Naive thymus-derived CD8-positive, alpha-beta T cell (primary cell): ENCODE measurements around the gene ZDHHC5. TPM values are rescaled to one million over a fixed set of nuclear protein-coding genes. Genes with fewer than 3 reads are reported as not detected.
"Not testable (repeated sequence)": the region's sequence is repeated elsewhere in the genome, so short reads cannot be mapped to it uniquely, and the experiment has no call there.

Experiments used
- ATAC-seq, 2 donors: fragments of 150-1000 bp; cut with Tn5 transposase in 1 of 2; sonication (Bioruptor Pico), chemical (Tn5 transposase) in 1 of 2; 1 replicate in 1 of 2; 2 replicates in 1 of 2; pipeline ENCODE4 v1.10.0; 2021; ENCODE audit warnings: mild to moderate bottlenecking in 2 of 2, moderate library complexity in 2 of 2
- POLR2A ChIA-PET: fragments of 350-600 bp; sonication (Branson Sonifier 250); formaldehyde crosslinking; loops from one replicate; lab custom pipeline; 2021; ENCODE audit warnings: antibody characterized with exemption; lab: Charles Lee
- DNase-seq, 10 donors: peaks; one replicate each; pipeline versions ENCODE4 v3.0.0 to v3.0.0-alpha.2; 2020 to 2022
- H3K27ac Mint-ChIP-seq, 10 donors: one replicate each; pipeline ENCODE4 v1.8.0; 2020 to 2022; ENCODE audit warnings: mild to moderate bottlenecking in 10 of 10, mixed read lengths in 10 of 10, moderate library complexity in 4 of 10, inconsistent platforms in 1 of 10
- H3K27me3 Mint-ChIP-seq, 5 donors: one replicate each; pipeline ENCODE4 v1.8.0; 2021 to 2022; ENCODE audit warnings: mixed read lengths in 5 of 5
- H3K36me3 Mint-ChIP-seq, 3 donors: one replicate each; pipeline ENCODE4 v1.8.0; 2020 to 2022; ENCODE audit warnings: mixed read lengths in 3 of 3, mild to moderate bottlenecking in 2 of 3, inconsistent platforms in 1 of 3
- H3K4me1 Mint-ChIP-seq, 4 donors: one replicate each; pipeline ENCODE4 v1.8.0; 2021 to 2022; ENCODE audit warnings: mixed read lengths in 4 of 4
- H3K4me3 Mint-ChIP-seq, 10 donors: one replicate each; pipeline ENCODE4 v1.8.0; 2020 to 2022; ENCODE audit warnings: mild to moderate bottlenecking in 10 of 10, mixed read lengths in 10 of 10, moderate library complexity in 6 of 10, inconsistent platforms in 1 of 10
- H3K9me3 Mint-ChIP-seq, 9 donors: one replicate each; pipeline ENCODE4 v1.8.0; 2020 to 2022; ENCODE audit warnings: mixed read lengths in 9 of 9, mild to moderate bottlenecking in 3 of 9, inconsistent platforms in 1 of 9, moderate library complexity in 1 of 9
- polyA plus RNA-seq, 3 donors: library from polyadenylated mRNA; unstranded; fragments of 300-500 nt; fragmentation: Illumina TruSeq; gene quantifications; one replicate each; pipeline ENCODE4 v1.2.3, GENCODE V29; 2021
- total RNA-seq, 8 experiments: library from RNA in 2 of 8; stranded (reverse) in 2 of 8; gene quantifications; one replicate each; pipeline ENCODE4 v1.2.3 and lab custom pipeline; 2021 to 2026

The ZDHHC5 gene
- total and polyA plus RNA-seq, 5 experiments from 2014 or later = 25.0 to 78.8 (median 43.4) TPM

DNA sequence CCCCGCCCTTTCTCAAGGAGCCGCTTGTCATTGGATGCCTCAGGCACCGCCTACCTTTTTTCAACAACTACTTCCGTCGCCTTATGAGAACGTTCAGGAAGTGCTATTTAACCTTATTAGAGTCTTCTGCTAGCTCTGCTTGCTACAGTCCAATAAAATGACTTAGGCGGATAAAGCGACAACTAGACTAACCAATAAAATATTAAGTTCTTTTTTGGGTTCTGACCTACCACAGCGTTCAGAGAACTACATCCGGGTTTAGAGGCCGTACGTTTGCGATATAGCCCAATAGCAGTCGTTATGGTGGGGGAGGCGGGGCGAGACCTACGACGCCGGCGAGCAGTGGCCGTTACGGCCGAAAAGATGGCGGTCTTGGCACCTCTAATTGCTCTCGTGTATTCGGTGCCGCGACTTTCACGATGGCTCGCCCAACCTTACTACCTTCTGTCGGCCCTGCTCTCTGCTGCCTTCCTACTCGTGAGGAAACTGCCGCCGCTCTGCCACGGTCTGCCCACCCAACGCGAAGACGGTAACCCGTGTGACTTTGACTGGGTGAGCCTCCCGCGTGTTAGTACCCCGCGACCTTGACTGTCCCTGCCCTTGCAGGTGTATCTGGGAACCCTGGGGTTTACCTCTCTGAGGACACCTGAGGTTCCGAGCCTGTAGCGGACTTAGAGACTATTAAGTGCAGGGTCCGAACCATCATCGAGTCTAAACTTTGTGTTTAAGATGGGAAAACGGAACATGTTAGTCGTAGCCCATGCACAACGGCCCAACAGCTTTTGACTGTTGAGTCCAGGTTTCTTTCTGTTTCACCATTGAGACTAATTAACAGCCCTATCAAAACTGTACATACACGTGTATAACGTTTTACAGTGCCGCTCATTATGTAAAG lies 44.6 kb downstream of the ZDHHC5 start, which contains the start of gene TMX2:
TSS of gene TMX2 (plus strand) at position 338 of the 895 bp plus-strand sequence. CDS start at position 364, 26 bp downstream.
- POLR2A ChIA-PET = interaction anchor here (0.6 to 1.8 kb wide), 15 partner anchors 11 to 377 kb away, joined by 3 to 41 read pairs (median 4); partner anchors contain the start of genes SELENOH, SLC43A1, SSRP1 and UBE2L6
- peak within 1 kb of the TSS; percentile 87 to 99 (median 96) for H3K4me3 Mint-ChIP-seq
- ATAC-seq (peak; percentile 93), DNase-seq (peak; percentile 79 to 95 (median 88))
- peaks cover 0 to 14% (median 0%) of the 10 kb centered on the region in 3 donors for H3K36me3 Mint-ChIP-seq
- peaks cover 24 to 54% (median 49%) of the 10 kb centered on the region in 4 donors for H3K4me1 Mint-ChIP-seq
- no peaks in the 10 kb centered on the region for H3K9me3 Mint-ChIP-seq
- H3K27me3 Mint-ChIP-seq = no peaks in the 10 kb centered on the region
- peak within 1 kb of the TSS; percentile 92 to 99 (median 97) for H3K27ac Mint-ChIP-seq

- DNase-seq (no peak), ATAC-seq (no peak)
- Mint-ChIP-seq H3K4me1 (peaks cover 19 to 54% (median 45%) of the 10 kb centered on the region in 4 donors), H3K9me3 (no peaks in the 10 kb centered on the region), H3K36me3 (peaks cover 0 to 18% (median 7%) of the 10 kb centered on the region in 3 donors), H3K27ac (peak overlapping the region; percentile 12 to 98 (median 68)), H3K27me3 (no peaks in the 10 kb centered on the region), H3K4me3 (peak overlapping the region; percentile 87 to 99 (median 96))
- POLR2A ChIA-PET = interaction anchor here (1.4 to 1.8 kb wide), 2 partner anchors 28 to 87 kb away, joined by 5 read pairs; partner anchors contain the start of gene SELENOH
Measured at GRCh38 chr11:57713835-57714234, 45.9 kb downstream of the ZDHHC5 start.

DNA sequence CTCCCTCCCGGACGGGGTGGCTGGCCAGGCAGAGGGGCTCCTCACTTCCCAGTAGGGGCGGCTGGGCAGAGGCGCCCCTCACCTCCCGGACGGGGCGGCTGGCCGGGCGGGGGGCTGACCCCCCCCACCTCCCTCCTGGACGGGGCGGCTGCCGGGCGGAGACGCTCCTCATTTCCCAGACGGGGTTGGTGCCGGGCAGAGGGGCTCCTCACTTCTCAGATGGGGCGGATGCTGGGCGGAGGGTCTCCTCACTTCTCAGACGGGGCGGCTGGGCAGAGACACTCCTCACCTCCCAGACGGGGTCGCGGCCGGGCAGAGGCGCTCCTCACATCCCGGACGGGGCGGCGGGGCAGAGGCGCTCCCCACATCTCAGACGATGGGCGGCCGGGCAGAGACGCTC lies 48.8 kb downstream of the ZDHHC5 start:
- H3K4me3 Mint-ChIP-seq, H3K9me3 Mint-ChIP-seq, H3K27ac Mint-ChIP-seq, H3K27me3 Mint-ChIP-seq, DNase-seq, ATAC-seq, POLR2A ChIA-PET: not testable (repeated sequence)
- H3K36me3 Mint-ChIP-seq = peaks cover 0 to 34% (median 10%) of the 10 kb centered on the region in 3 donors
- H3K4me1 Mint-ChIP-seq = peaks cover 12 to 32% (median 31%) of the 10 kb centered on the region in 4 donors

GRCh38 chr11:57727185-57727584 lies 59.3 kb downstream of the ZDHHC5 start:
- POLR2A ChIA-PET = interaction anchor here (0.9 kb wide), 1 partner anchor 15 kb away, joined by 4 read pairs; no protein-coding TSS in a partner anchor
- Mint-ChIP-seq H3K9me3 (no peaks in the 10 kb centered on the region), H3K4me1 (peaks cover 4 to 17% (median 11%) of the 10 kb centered on the region in 4 donors), H3K27me3 (no peaks in the 10 kb centered on the region), H3K36me3 (peaks cover 0 to 17% (median 2%) of the 10 kb centered on the region in 3 donors), H3K27ac (peak overlapping the region in 1 of 10 donors; percentile 74), H3K4me3 (no peak overlapping the region)
- ATAC-seq = no peak
- no peak for DNase-seq

DNA sequence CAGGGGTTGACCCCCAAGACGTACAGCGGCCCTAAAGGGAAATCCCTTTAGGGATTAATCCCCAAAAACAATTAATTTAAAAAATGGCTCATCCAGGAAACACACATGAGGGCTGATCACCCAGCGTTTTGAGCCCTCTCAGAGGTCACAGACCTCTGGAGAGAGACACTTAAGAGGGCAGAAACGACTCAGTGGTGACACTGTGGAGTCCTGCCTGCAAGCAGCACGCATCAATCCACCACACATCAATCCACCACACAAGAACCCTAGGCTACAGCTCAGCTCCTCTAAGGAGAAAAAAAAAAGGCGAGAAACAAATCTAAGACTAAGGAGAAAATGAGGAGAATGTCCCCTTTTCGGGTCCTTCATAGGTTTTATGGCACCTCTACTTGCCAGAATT lies 60.9 kb downstream of the ZDHHC5 start:
- ATAC-seq = no peak
- H3K27me3 Mint-ChIP-seq = no peaks in the 10 kb centered on the region
- no peaks in the 10 kb centered on the region for H3K9me3 Mint-ChIP-seq
- H3K27ac Mint-ChIP-seq = peak overlapping the region in 1 of 10 donors; percentile 19
- H3K4me3 Mint-ChIP-seq = no peak overlapping the region
- POLR2A ChIA-PET = interaction anchor here (0.6 to 0.8 kb wide), 2 partner anchors 10 to 22 kb away, joined by 3 to 4 read pairs; no protein-coding TSS in a partner anchor
- no peak for DNase-seq
- peaks cover 4 to 17% (median 11%) of the 10 kb centered on the region in 4 donors for H3K4me1 Mint-ChIP-seq
- H3K36me3 Mint-ChIP-seq = peaks cover 0 to 13% (median 2%) of the 10 kb centered on the region in 3 donors

DNA sequence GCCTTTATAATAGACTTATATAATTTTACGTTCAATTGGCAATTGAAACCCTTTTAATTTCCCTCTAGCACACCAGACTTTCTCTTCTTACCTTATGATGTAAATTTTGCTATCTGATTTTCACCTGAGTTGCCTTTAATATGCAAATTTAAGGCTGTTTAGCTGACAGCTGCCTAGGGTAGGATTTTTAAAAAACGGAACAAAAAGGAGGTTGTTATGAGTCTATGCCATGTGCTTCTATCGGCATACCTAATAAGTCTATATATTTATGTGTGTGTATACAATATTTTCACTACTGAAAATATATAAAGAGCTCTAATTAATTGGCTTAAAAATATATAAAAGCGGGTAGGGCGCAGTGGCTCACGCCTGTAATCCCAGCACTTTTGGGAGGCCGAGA lies 61.6 kb downstream of the ZDHHC5 start:
- Mint-ChIP-seq H3K27ac (peak overlapping the region in 1 of 10 donors; percentile 29), H3K4me1 (peaks cover 4 to 17% (median 12%) of the 10 kb centered on the region in 4 donors), H3K9me3 (no peaks in the 10 kb centered on the region), H3K36me3 (peaks cover 0 to 18% (median 2%) of the 10 kb centered on the region in 3 donors), H3K27me3 (no peaks in the 10 kb centered on the region), H3K4me3 (no peak overlapping the region)
- POLR2A ChIA-PET = interaction anchor here (0.6 kb wide), 1 partner anchor 70 kb away, joined by 6 read pairs; no protein-coding TSS in a partner anchor
- ATAC-seq (no peak), DNase-seq (no peak)

GRCh38 chr11:57732661-57733060 lies 64.7 kb downstream of the ZDHHC5 start:
- no peak for ATAC-seq
- POLR2A ChIA-PET = interaction anchor here (0.5 to 1.0 kb wide), 2 partner anchors 60 to 65 kb away, joined by 3 to 4 read pairs; no protein-coding TSS in a partner anchor
- peaks cover under 1 to 18% (median 10%) of the 10 kb centered on the region in 4 donors for H3K4me1 Mint-ChIP-seq
- peaks cover 0 to 35% (median 2%) of the 10 kb centered on the region in 3 donors for H3K36me3 Mint-ChIP-seq
- no peaks in the 10 kb centered on the region for H3K27me3 Mint-ChIP-seq
- H3K4me3 Mint-ChIP-seq = no peak overlapping the region
- no peaks in the 10 kb centered on the region for H3K9me3 Mint-ChIP-seq
- no peak overlapping the region for H3K27ac Mint-ChIP-seq
- DNase-seq = no peak

- peaks cover 0 to 51% (median 3%) of the 10 kb centered on the region in 3 donors for H3K36me3 Mint-ChIP-seq
- DNase-seq = no peak
- no peaks in the 10 kb centered on the region for H3K27me3 Mint-ChIP-seq
- H3K27ac Mint-ChIP-seq = peak overlapping the region in 6 of 10 donors; percentile 7 to 63 (median 31)
- no peak overlapping the region for H3K4me3 Mint-ChIP-seq
- no peaks in the 10 kb centered on the region for H3K9me3 Mint-ChIP-seq
- POLR2A ChIA-PET = interaction anchor here (0.7 kb wide), 1 partner anchor 28 kb away, joined by 3 read pairs; no protein-coding TSS in a partner anchor
- ATAC-seq = no peak
- peaks cover 0 to 12% (median 3%) of the 10 kb centered on the region in 4 donors for H3K4me1 Mint-ChIP-seq
Measured at GRCh38 chr11:57735619-57736298, 67.8 kb downstream of the ZDHHC5 start.

GRCh38 chr11:57741132-57742086 lies 73.5 kb downstream of the ZDHHC5 start, which contains the start of gene SELENOH:
TSS of gene SELENOH (plus strand) at chr11:57741491. CDS start at chr11:57741596, 105 bp downstream.
- POLR2A ChIA-PET = interaction anchor here (0.7 to 3.4 kb wide), 30 partner anchors 9 to 1874 kb away, joined by 3 to 41 read pairs (median 4); partner anchors contain the start of genes BTBD18, CLP1, CTNND1 and LPXN
- H3K9me3 Mint-ChIP-seq = no peaks in the 10 kb centered on the region
- H3K4me3 Mint-ChIP-seq = peak within 1 kb of the TSS; percentile 92 to 100 (median 99)
- no peaks in the 10 kb centered on the region for H3K27me3 Mint-ChIP-seq
- peak; percentile 74 to 94 (median 90) for DNase-seq
- peaks cover 8 to 73% (median 11%) of the 10 kb centered on the region in 3 donors for H3K36me3 Mint-ChIP-seq
- H3K27ac Mint-ChIP-seq = peak within 1 kb of the TSS; percentile 95 to 99 (median 98)
- ATAC-seq = peak; percentile 83
- peaks cover 16 to 49% (median 45%) of the 10 kb centered on the region in 4 donors for H3K4me1 Mint-ChIP-seq

GRCh38 chr11:57742087-57742452 lies 74.2 kb downstream of the ZDHHC5 start:
- Mint-ChIP-seq H3K27me3 (no peaks in the 10 kb centered on the region), H3K36me3 (peaks cover 8 to 77% (median 11%) of the 10 kb centered on the region in 3 donors), H3K4me3 (peak overlapping the region; percentile 92 to 100 (median 99)), H3K27ac (peak overlapping the region; percentile 95 to 99 (median 98)), H3K9me3 (no peaks in the 10 kb centered on the region), H3K4me1 (peaks cover 17 to 56% (median 50%) of the 10 kb centered on the region in 4 donors)
- POLR2A ChIA-PET = interaction anchor here (0.9 to 3.4 kb wide), 28 partner anchors 9 to 1873 kb away, joined by 3 to 41 read pairs (median 4); partner anchors contain the start of genes BTBD18, CLP1, CTNND1 and LPXN
- ATAC-seq (no peak), DNase-seq (no peak)
